HG02938 (cell line): ENCODE data around the gene PLAC8L1.
"Not testable (repeated sequence)": the region's sequence is repeated elsewhere in the genome, so short reads cannot be mapped to it uniquely, and the experiment has no call there.

ENCODE experiments used
- ATAC-seq: cut with Tn5 transposase; IDR thresholded peaks from one replicate; pipeline ENCODE4 v1.9.1; 2021; ENCODE audit warnings: mild to moderate bottlenecking, moderate library complexity; ENCODE audit not compliant: unreplicated experiment

Gene PLAC8L1, protein sequence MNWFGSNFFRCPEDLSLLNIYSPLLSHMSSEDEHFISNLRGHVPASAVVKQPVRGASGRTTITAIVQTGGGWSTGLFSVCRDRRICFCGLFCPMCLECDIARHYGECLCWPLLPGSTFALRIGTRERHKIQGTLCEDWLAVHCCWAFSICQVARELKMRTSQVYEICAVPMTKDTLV

DNA sequence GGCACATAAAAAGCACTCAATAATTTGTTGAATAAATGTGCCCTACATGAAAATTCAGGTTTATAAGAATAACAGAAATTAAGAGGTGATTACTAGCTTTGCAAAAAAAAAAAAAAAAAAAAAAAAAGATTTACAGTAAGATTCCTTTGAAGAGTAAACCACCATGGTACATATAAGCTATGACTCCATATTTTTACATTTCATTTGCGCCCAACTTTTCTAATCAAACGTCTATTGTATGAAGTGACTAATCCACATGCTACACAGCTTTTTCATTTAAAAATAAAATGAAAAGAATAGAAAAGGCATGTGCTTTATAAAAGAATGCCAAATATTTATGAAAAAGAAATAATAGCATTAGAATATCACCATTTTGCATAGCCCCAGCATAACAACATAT lies at the start of gene PLAC8L1:
Gene PLAC8L1, minus strand, starts transcription at position 101 of the 400 bp plus-strand sequence. CDS start 1,266 bp downstream, outside the sequence.
- ATAC-seq, result no peak

DNA sequence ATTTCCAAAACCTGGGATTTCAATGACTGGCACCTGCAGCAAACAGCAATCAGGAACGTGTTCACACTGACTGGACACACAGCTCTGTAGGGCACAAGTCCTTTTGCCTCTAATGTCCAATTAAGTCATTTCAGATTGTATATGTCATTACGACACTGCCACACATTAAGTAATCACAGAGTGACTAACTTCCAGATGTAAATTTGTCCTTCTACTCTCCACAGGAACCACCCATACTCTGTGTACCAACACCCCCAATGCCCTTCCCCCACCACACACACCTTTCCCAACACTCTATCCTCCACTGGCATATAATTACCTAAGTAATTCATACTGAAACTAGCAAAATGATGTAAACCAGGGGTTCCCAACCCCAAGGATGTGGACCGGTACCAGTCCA lies 46.6 kb upstream of the PLAC8L1 start:
- ATAC-seq, result no peak

DNA sequence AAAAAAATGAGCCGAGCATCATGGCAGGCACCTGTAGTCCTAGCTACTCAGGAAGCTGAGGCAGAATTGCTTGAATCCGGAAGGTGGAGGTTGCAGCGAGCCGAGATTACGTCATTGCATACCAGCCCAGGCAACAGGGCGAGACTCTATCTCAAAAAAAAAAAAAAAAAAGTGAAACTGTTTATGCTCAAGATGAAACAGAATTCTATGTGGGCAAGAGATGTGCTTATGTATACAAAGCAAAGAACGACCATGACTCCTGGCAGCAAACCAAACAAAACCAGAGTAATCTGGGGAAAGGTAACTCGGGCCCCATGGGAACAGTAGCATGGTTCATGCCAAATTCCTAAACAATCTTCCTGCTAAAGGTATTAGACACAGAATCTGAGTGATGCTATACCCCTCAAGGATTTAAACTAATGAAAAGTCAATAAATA lies 32.6 kb upstream of the PLAC8L1 start:
- no peak for ATAC-seq

DNA sequence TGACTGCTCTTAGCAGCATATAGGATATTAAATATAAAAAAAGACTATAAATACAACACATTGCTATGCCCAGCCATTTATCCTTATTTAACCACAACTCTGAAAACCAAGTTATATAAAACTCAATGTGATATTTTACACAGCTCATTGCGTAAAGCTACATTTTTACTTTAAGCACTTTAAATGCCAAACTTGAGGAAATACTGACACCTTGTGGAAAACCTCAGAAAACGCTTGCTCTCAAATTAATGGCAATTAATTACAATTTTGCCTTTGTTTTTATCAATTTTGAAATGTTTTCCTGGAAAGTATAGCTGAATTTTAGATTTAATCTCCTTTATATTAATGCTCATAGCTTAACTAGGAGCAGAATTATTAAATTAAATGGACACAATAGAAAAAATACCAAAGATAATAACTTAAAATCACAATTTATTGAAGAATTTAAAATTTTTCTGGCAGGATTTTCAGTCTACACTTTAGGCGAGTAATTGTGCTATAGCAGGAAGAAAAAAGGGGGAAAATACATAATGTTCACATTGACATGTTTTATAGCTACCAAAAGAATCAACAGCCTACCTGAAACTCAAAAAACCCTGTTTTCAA lies 25.2 kb upstream of the PLAC8L1 start:
- no peak for ATAC-seq

DNA sequence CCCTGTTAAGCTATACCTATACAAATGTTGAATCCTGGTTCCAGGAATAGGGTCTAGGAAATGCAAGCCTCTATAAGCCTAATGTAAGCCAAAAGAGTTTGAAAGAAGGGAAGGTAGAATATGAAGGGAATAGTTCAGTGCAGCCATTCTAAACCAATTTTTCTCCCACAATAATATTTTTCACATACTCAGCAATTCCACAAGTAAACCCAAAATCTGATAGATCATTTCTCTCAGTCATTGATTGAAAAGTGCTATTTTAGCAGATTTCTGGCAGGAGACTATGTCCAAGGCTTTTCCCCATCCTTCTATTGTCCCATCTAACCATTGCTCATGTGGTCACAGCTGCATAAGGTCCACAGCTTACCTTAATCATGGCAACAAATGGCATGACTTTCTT lies 20.7 kb upstream of the PLAC8L1 start:
- no peak for ATAC-seq

DNA sequence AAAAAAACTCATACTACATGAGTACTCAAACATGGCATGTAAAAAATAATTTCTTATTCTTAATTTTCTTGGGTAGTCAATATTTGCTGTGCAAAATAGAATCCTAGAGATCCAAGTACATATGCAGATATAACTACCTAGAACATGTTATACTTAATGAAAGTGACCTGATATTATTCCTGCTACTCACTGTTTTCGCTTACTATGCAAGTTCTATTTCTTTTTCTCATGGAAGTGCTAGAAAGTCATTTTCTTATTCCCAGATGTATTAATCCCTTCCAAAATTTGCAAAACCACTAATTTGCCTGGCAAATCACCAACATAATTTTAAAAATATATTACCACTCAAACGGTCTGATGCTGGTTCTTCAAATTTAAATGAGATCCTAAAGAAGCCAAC lies 19.2 kb upstream of the PLAC8L1 start:
- ATAC-seq, result no peak

DNA sequence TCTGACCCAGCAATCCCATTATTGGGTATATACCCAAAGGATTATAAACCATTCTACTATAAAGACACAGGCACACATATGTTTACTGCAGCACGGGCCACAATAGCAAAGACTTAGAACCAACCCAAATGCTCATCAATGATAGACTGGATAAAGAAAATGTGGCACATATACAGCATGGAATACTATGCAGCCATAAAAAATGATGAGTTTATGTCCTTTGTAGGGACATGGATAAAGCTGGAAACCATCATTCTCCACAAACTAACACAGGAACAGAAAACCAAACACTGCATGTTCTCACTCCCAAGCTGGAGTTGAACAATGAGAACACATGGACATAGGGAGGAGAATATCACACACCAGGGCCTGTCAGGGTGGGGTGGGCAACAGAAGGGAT lies 16.1 kb upstream of the PLAC8L1 start:
- not testable (repeated sequence) for ATAC-seq

DNA sequence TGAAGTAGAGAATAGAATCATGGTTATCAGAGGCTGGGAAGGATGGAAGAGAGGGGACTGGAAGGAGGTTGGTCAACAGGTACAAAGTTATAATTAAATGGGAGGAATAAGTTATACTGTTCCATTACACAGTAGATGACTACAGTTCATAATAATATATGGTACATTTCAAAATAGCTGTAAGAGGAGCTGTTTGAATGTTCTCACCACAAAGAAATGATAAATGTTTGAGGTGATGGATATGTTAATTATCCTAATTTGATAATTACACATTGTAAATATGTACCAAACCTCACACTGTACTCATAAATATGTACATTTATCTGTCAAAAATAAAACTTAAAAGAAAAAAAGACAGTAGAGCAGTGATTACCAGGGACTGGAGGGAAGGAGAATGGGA lies 12.9 kb upstream of the PLAC8L1 start:
- no peak for ATAC-seq

DNA sequence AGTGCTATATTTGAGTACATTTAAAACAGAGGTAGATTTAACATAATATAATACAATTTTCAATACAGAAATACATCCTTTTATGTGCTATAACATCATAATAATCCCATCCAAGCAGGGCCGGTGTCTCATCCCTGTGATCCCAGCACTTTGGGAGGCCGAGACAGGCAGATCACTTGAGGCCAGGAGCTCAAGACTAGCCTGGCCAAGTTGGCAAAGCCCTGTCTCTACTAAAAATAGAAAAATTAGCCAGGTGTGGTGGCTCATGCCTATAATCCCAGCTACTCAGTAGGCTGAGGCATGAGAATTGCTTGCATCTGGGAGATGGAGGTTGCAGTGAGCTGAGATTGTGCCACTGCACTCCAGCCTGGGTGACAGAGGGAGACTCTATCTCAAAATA lies 11.8 kb upstream of the PLAC8L1 start:
- ATAC-seq, result not testable (repeated sequence)

DNA sequence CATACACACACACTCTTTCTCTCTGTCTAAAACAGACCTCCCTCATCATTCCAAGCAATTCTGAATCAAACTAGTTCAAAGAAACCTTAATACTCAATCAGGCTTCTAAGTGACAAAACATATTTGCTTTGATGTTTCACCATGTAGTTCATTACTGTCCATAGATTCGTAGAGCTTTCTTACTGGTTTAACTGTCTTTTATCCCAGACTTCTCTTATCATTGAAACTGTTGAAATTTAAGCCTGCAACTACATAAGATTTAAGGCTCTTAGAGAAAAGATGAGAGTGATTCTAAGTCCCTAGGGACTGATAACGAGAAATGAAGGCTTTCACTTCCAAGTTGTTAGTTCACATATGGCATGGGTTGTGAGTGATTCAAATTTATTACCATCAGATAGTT lies 11.0 kb upstream of the PLAC8L1 start:
- ATAC-seq, result no peak

DNA sequence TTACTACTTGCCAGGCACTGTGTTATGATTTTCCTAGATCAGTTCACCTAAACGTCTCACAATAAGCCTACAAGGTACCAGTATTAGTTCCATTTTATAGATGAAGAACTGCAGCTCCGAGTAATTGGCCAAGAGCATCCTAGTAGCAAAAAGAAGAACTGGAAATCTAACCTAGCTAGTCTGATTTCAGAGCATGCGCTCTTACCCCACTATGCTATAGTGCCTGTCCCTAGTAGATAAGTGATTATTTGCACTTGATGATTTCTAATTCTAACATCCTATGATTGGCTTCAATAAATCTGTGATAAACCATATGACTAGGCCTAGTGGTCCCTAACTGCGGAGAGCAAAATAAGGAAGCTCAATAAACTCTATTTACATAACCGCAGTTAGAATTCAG lies 7.1 kb upstream of the PLAC8L1 start:
- no peak for ATAC-seq

DNA sequence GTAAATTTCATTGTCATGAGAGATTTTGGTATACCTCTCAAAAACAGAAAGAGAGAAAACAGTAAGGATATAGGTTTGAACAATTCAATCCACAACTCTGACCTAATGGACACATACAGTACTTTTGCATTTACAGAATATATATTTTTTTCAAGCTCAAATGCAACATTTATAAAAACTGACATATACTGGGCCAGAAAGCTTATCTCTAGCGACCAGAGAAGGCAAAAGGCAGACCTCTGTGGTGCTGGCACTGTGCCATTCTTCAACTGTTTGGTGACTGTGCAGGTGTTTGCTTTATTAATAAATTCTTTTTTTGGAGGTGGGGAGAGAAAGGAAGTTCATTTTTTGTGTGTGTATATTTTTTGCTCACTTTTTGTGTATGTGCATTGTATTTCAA lies 6.0 kb upstream of the PLAC8L1 start:
- ATAC-seq, result no peak

DNA sequence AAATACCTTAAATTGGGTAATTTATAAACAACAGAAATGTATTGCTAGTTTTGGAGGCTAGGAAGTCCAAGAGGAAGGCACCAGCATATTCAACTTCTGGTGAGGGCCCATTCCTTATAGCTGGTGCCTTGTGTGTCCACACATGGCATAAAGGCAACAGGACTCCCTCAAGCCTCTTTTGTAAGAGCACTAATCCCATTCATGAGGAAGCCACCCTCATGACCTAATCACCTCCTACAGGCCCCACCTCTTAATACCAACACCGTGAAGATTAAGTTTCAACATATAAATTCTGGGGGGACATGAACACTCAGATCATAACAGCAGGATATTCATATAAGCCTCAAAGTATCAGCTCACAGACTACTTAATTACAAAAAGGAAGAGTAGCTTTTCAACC lies 4.0 kb upstream of the PLAC8L1 start:
- no peak for ATAC-seq

DNA sequence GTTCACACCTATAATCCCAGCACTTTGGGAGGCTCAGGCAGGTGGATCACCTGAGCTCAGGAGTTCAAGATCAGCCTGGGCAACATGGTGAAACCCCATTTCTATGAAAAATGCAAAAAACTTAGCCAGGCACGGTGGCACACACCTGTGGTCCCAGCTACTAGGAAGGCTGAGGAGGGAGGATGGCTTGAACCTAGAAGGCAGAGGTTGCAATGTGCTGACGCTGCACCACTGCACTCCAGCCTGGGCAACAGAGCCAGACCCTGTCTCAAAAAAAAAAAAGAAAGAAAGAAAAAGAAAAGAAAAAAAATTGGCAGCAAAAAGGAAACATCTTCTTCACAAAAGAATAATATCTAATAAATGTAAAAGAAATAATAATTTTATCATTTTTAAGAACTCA lies 3.5 kb upstream of the PLAC8L1 start:
- not testable (repeated sequence) for ATAC-seq

DNA sequence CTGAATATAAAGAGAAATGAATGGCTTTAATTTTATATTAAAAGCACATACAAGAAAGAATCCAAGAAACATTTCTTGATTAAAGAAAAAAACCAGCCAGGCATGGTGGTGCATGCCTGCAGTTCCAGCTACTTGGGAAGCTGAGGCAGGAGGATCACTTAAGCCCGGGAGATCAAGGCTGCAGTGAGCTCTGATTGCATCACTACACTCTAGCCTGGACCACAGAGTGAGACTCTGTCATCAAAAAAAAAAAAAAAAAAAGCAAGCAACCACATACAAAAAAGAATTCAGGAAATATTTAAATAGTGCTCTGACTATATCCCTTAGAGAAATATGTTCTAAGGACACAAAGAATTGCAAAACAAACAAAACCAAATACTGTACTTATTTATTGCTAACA lies 2.5 kb upstream of the PLAC8L1 start:
- no peak for ATAC-seq

DNA sequence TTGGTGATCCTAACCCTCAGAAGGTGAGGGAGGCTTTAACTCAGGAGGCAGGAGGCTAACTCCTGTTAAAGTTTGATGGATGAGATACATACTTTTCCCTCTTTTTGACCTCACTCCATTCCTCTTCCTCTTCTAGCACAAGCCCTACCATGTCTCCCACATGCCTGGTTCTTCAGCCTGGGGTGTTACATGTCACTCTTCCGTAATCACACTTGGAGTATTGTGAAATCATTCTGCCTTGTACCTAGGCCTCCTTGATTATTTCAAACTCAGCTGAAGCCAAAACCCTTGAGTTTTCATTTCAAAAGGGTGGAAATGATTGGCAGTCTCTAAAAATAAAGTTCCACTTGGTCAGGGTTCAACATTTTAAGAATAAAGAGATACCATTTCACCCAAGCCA lies 1.8 kb downstream of the PLAC8L1 start:
- ATAC-seq, result no peak

DNA sequence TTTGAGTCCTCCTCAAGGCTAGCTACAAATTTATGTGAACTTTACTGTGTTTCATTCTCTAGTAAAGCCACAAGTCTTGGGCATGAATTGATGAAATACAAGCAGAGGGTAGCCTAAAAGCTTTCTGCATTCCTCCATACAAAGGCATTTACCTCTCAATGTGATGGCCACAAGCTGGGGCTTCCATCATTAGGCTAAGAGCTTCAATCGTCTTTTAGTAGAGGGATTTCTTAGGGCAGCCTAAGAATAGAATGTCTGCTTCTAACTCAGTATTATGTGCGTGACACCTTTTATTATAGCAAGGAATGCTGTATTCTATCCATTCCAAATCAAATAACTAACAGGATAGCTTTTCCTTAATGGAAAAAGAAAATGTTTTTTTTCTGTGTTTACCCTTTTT lies 3.7 kb downstream of the PLAC8L1 start:
- no peak for ATAC-seq

DNA sequence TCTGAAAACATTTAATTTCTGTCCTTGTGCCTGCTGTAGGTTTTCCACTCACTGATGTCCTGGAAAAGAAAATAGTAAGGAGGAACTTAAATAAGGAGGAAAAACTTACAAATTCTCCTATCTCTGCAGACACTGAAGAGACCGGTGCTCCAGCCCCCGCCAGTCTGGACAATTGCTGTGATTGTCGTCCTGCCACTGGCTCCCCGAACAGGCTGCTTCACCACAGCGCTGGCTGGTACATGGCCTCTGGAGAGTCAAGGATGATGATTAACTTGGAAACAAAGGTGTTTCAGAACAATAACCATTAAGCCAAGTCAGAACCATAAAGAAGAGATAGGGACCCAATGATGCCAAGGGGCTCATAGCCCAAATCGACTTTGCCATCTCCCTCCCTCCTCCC lies 7.3 kb downstream of the PLAC8L1 start:
- ATAC-seq, result no peak

DNA sequence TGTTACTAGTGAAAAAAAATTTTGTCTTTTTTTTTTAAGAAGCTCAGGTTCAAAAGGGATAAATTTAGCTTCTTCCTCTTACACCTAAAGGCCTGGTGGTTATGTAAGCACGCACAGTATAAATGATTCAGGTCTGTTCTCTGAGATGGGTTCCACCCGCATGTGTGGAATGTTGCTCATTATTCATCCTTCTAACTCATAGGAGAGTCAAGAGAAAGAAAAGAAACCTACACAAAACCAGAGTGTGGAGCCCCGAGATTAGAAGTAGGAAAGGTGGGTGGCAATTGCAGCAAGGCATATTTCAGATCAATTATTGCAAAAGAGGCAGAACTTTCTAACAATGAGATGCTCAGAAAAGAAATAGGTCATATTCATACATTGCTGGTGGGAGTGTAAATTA lies 13.5 kb downstream of the PLAC8L1 start:
- ATAC-seq, result no peak

DNA sequence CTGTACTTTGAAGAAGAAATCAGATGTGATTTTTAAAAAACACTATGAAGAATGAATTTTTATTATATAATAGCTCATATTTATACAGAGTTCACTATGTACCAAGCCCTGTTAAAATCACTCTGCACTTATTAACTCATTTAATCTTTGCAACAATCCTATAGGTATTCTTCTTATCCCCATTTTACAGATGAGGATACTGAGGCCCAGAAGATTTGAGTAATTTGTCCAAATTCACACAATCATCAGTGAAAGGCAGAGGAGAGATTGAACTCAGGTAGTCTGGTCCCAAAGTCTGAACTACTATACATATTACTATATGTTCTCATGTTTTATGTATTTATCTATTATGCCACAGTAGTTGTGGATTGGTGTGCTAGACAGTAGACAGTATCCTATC lies 16.1 kb downstream of the PLAC8L1 start:
- no peak for ATAC-seq

DNA sequence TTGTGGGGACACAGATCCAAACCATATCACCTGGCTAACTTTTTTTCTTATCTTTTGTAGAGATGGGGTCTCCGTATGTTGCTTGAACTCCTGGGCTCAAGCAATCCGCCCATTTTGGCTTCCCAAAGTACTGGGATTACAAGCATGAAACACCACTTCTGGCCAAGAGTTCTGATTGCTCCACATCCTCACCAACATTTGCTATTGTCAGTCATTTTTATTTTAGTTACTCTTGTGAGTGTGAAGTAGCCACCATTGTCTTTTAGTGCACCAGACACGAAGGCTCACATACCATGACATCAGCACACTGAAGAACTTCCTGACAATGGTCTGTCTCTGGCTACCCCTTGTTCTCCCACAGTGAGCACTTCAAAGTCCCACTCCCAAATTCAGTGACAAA lies 17.3 kb downstream of the PLAC8L1 start:
- no peak for ATAC-seq

DNA sequence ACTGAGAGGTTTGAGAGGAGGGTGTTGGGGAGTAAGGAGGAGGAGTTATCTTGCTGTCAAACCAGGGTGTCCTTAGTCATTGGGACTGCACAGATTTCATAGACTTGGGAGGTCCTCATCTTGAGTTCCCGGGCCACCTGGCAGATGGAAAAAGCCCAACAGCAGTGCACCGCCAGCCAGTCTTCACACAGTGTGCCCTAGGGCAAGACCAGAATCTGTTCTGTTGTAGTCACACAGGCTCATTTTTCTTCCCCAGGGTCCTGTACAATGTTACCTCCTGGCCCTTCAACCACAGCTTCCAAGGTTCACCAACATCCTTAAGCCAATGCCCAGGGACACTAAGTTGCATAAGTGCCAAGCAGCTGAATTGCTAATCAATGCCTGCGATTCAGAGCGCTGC lies 21.0 kb downstream of the PLAC8L1 start:
- no peak for ATAC-seq

DNA sequence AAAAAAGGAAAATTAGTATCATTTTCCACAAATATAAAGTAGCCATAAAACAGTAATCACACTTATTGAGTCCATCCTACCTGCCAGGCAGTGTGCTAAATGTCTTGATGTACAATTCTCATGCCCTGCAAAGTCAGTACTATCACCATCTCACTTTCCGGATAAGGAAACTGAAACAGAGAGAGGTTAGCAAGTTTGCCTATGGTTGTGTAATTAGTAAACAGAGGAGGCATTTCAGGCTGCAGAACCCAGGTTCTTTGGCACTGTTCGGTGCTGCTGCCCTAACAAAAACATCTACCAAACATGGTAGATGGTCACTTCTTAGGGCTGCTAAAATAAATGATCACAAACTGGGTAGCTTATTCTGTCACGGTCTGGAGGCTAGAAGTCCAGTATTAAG lies 22.6 kb downstream of the PLAC8L1 start:
- ATAC-seq, result peak; percentile 89
